Measurements from ENCODE around the gene COMMD9.

COMMD9 gene

GRCh38 chr11:36222831-36223635 is 66.2 kb downstream of the COMMD9 start:
- no peak for DNase-seq (ENCODE audit: low spot score)
